HG02884 (cell line): Measurements from ENCODE around the gene SORD.
"Not testable (repeated sequence)": the region's sequence is repeated elsewhere in the genome, so short reads cannot be mapped to it uniquely, and the experiment has no call there.

Experiments used
- ATAC-seq: cut with Tn5 transposase; IDR thresholded peaks from one replicate; pipeline ENCODE4 v1.9.1; 2021; ENCODE audit warnings: mild to moderate bottlenecking, moderate library complexity; ENCODE audit not compliant: unreplicated experiment

Gene SORD

GRCh38 chr15:45058690-45059675, 36.0 kb downstream of the SORD start:
- not testable (repeated sequence) for ATAC-seq

- ATAC-seq = not testable (repeated sequence)
These were observed 39.3 kb downstream of the SORD start for GRCh38 chr15:45062301-45062700.

- ATAC-seq = no peak
These were observed 41.4 kb downstream of the SORD start for GRCh38 chr15:45064386-45064785.

- ATAC-seq = not testable (repeated sequence)
These were observed 47.0 kb downstream of the SORD start for GRCh38 chr15:45069942-45070360.

- ATAC-seq = not testable (repeated sequence)
These were observed 50.6 kb downstream of the SORD start for GRCh38 chr15:45073602-45074001.

- ATAC-seq = not testable (repeated sequence)
These were observed 52.7 kb downstream of the SORD start for GRCh38 chr15:45075440-45076320.

- not testable (repeated sequence) for ATAC-seq
These were observed 54.4 kb downstream of the SORD start for GRCh38 chr15:45077391-45077790.

GRCh38 chr15:45079201-45079600, 56.2 kb downstream of the SORD start:
- not testable (repeated sequence) for ATAC-seq

GRCh38 chr15:45079628-45080246, 56.7 kb downstream of the SORD start:
- ATAC-seq = not testable (repeated sequence)

- not testable (repeated sequence) for ATAC-seq
These were observed 57.6 kb downstream of the SORD start for GRCh38 chr15:45080593-45080992.

- not testable (repeated sequence) for ATAC-seq
These were observed 59.4 kb downstream of the SORD start for GRCh38 chr15:45082412-45082811.

- no peak for ATAC-seq
These were observed 60.2 kb downstream of the SORD start for GRCh38 chr15:45083223-45083622.

- ATAC-seq = no peak
These were observed 61.2 kb downstream of the SORD start for GRCh38 chr15:45084163-45084562.

- ATAC-seq = no peak
These were observed 64.5 kb downstream of the SORD start for GRCh38 chr15:45087513-45087912.

GRCh38 chr15:45088801-45089711, 66.1 kb downstream of the SORD start:
- ATAC-seq = no peak

GRCh38 chr15:45089712-45090373, 66.8 kb downstream of the SORD start:
- ATAC-seq = no peak

- no peak for ATAC-seq
These were observed 68.2 kb downstream of the SORD start for GRCh38 chr15:45091161-45091560.

- no peak for ATAC-seq
These were observed 68.6 kb downstream of the SORD start for GRCh38 chr15:45091576-45091975.

GRCh38 chr15:45093013-45093412, 70.0 kb downstream of the SORD start:
- no peak for ATAC-seq
